Measurements from ENCODE around the gene SORD. TPM values are rescaled to one million over a fixed set of nuclear protein-coding genes. Genes with fewer than 3 reads are reported as not detected.

The SORD gene
- total and polyA plus RNA-seq, 2 donors (not counting 3 experiments of a cell fraction or from before 2014, with no cell fraction given) = 16.6 to 31.8 TPM

DNA sequence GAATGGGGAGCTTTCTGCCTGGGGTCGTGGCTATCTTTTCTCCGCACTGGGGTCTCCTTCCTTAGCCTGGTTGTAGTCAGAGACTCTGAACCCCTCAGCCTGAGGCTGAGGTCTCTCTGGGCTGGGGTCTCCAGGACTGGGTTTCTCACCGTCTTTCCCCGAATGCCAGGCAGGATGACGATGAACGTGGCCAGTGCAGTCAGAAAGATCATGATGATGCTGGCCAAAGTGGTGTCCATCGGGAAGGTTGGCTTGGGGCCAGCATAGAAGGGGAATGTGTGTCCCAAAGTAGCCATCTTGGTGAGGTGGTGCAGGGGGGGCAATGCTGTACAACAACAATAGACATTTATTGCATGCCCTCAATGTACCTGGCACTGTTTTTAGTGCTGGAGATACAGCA, 99.7 kb downstream of the SORD start:
- H3K27ac ChIP-seq (ENCODE audit: insufficient read depth, low read depth, low read length) = no peak overlapping the region
- ChIA-PET CTCF (interaction anchor here (1.2 to 2.0 kb wide), 2 partner anchors 15 to 40 kb away, joined by 4 to 8 read pairs; no protein-coding TSS in a partner anchor), POLR2A (no interaction called here)
- no peak overlapping the region for H3K4me2 ChIP-seq (ENCODE audit: insufficient read depth, low read length)
- no peak for DNase-seq (ENCODE audit: low read depth, low spot score)
- no peaks in the 10 kb centered on the region for H3K36me3 ChIP-seq (ENCODE audit: control insufficient read depth in 2 of 2, extremely low read depth in 1 of 2, insufficient read depth in 2 of 2, low read length in 2 of 2)
- no peaks in the 10 kb centered on the region for H3K9me1 ChIP-seq (replicated peaks; ENCODE audit: control insufficient read depth, extremely low read depth, insufficient read depth, low read length)
- intact Hi-C loops (cut with micrococcal nuclease) (no loop called here), dilution Hi-C loops (cut with MboI; ENCODE audit: extremely low pct_ligation_motif_present, low sequenced_read_pairs) (no loop called here)
- H3K4me3 ChIP-seq (replicated peaks in 1 of 3; ENCODE audit: insufficient read depth in 1 of 3, low read depth in 1 of 3, low read length in 3 of 3) = no peak overlapping the region
- H2AFZ ChIP-seq (ENCODE audit: low read depth, low read length) = no peak overlapping the region
- H4K20me1 ChIP-seq (replicated peaks; ENCODE audit: control insufficient read depth, extremely low read depth, insufficient read depth, low read length) = no peaks in the 10 kb centered on the region
- BruUV-seq (replicated peaks) = no TSS peak
- H3K9ac ChIP-seq (replicated peaks; ENCODE audit: extremely low read depth, insufficient read depth, low read length) = no peak overlapping the region
- peaks cover 8% of the 10 kb centered on the region for H3K4me1 ChIP-seq (ENCODE audit: control insufficient read depth, extremely low read depth, insufficient read depth, low read length)
- no peaks in the 10 kb centered on the region for H3K9me3 ChIP-seq (replicated peaks; ENCODE audit: control insufficient read depth, insufficient read depth, low read length)
- peaks cover 21 to 43% of the 10 kb centered on the region in 2 experiments for H3K27me3 ChIP-seq (ENCODE audit: control insufficient read depth in 2 of 2, insufficient read depth in 2 of 2, low read length in 2 of 2)
- TF ChIP-seq, protein P1, sequence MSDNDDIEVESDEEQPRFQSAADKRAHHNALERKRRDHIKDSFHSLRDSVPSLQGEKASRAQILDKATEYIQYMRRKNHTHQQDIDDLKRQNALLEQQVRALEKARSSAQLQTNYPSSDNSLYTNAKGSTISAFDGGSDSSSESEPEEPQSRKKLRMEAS (IDR thresholded peaks at IDR 0.05; ENCODE audit: insufficient read depth, insufficient read length) = no peak
- TF ChIP-seq EZH2 (IDR thresholded peaks at IDR 0.05; ENCODE audit: borderline replicate concordance, low read depth, low read length, severe bottlenecking) (no peak), POLR2AphosphoS5 (IDR thresholded peaks at IDR 0.05; ENCODE audit: insufficient read depth, low read depth, low read length) (no peak), POLR2A (IDR thresholded peaks at IDR 0.05; ENCODE audit: low read depth, low read length) (no peak), GATA2 (IDR thresholded peaks at IDR 0.05; ENCODE audit: insufficient read depth, insufficient read length, low read depth, low read length) (no peak), FOS (IDR thresholded peaks at IDR 0.05; ENCODE audit: borderline replicate concordance, insufficient read depth, low read length) (no peak)
- TF ChIP-seq, protein P2, sequence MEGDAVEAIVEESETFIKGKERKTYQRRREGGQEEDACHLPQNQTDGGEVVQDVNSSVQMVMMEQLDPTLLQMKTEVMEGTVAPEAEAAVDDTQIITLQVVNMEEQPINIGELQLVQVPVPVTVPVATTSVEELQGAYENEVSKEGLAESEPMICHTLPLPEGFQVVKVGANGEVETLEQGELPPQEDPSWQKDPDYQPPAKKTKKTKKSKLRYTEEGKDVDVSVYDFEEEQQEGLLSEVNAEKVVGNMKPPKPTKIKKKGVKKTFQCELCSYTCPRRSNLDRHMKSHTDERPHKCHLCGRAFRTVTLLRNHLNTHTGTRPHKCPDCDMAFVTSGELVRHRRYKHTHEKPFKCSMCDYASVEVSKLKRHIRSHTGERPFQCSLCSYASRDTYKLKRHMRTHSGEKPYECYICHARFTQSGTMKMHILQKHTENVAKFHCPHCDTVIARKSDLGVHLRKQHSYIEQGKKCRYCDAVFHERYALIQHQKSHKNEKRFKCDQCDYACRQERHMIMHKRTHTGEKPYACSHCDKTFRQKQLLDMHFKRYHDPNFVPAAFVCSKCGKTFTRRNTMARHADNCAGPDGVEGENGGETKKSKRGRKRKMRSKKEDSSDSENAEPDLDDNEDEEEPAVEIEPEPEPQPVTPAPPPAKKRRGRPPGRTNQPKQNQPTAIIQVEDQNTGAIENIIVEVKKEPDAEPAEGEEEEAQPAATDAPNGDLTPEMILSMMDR (IDR thresholded peaks at IDR 0.05; ENCODE audit: extremely low read depth in 1 of 2, insufficient read depth in 1 of 2, low read depth in 1 of 2, low read length in 2 of 2) = no peak
- H3K79me2 ChIP-seq (ENCODE audit: control insufficient read depth, insufficient read depth, low read length) = no peaks in the 10 kb centered on the region
- FAIRE-seq = no peak

Data from endothelial cell of umbilical vein (primary cell).